Esophagus squamous epithelium (tissue), 5 donors: Measurements from ENCODE around the gene DOCK1. TPM values are rescaled to one million over a fixed set of nuclear protein-coding genes. Genes with fewer than 3 reads are reported as not detected.

Experiments used
- DNase-seq: peaks from one replicate; lab custom pipeline; 2025; lab: John Stamatoyannopoulos, UW
- H3K27ac ChIP-seq, 4 donors: fragments of 200-600 bp; sonication (generic); one replicate each; pipeline ENCODE4 v1.5.1; 2016 to 2019; ENCODE audit warnings: mild to moderate bottlenecking in 1 of 4
- H3K27me3 ChIP-seq, 4 donors: fragments of 200-600 bp; sonication (generic); 1 replicate in 3 of 4; 2 replicates in 1 of 4; pipeline versions ENCODE4 v1.5.1 to v1.6.0; 2017 to 2021; ENCODE audit warnings: antibody characterized with exemption in 1 of 4
- H3K36me3 ChIP-seq, 3 donors: fragments of 200-600 bp; sonication (generic); one replicate each; pipeline ENCODE4 v1.5.1; 2016 to 2019
- H3K4me1 ChIP-seq, 3 donors: fragments of 200-600 bp; sonication (generic); one replicate each; pipeline ENCODE4 v1.5.1; 2017 to 2019
- H3K4me3 ChIP-seq, 4 donors: fragments of 200-600 bp; sonication (generic); 1 replicate in 3 of 4; 2 replicates in 1 of 4; pipeline ENCODE4 v1.5.1; 2016 to 2019; ENCODE audit warnings: mild to moderate bottlenecking in 2 of 4, moderate library complexity in 1 of 4
- H3K9me3 ChIP-seq, 3 donors: fragments of 200-600 bp; sonication (generic); one replicate each; pipeline ENCODE4 v1.5.1; 2016 to 2019
- CTCF ChIP-seq, 6 experiments: fragments of 450-650 bp in 4 of 6; fragments of 200-600 bp in 2 of 6; sonication (generic) in 2 of 6; IDR thresholded peaks; one replicate each; pipeline ENCODE4 v1.5.1; 2016 to 2019; ENCODE audit warnings: antibody characterized with exemption in 6 of 6, mild to moderate bottlenecking in 4 of 6, moderate library complexity in 4 of 6
- POLR2A ChIP-seq, 4 donors: fragments of 450-650 bp; IDR thresholded peaks; one replicate each; pipeline ENCODE4 v1.6.1; 2017; ENCODE audit warnings: antibody characterized with exemption in 4 of 4, mild to moderate bottlenecking in 4 of 4, moderate library complexity in 3 of 4
- WGBS, 2 donors: methylation state at CpG; one replicate each; pipeline ENCODE4 v1.1.5; 2018; 5-methylcytosine and 5-hydroxymethylcytosine counted together
- intact Hi-C: fragments of 100-400 bp; cut with DNase I; formaldehyde crosslinking; loops from one replicate; pipeline ENCODE4 v1.15.0; 2022
- total RNA-seq, 4 donors: library from RNA; depleted of rRNA; stranded (reverse); fragments of >200 nt; gene quantifications; one replicate each; pipeline ENCODE4 v1.1.0, GENCODE V29; 2016
- donor health status: DM: yes; HTN: yes; CAD: no.

DOCK1 gene
- total RNA-seq, 4 donors from 2014 or later = 31.8 to 83.4 (median 49.8) TPM

GRCh38 chr10:127351542-127351941 lies 446.3 kb downstream of the DOCK1 start:
- Histone ChIP-seq H3K36me3 (peaks cover 0 to 27% (median 0%) of the 10 kb centered on the region in 3 donors), H3K9me3 (no peaks in the 10 kb centered on the region), H3K27ac (no peak overlapping the region), H3K27me3 (no peaks in the 10 kb centered on the region), H3K4me1 (no peaks in the 10 kb centered on the region), H3K4me3 (no peak overlapping the region)
- WGBS, 2 donors = 80 to 100% methylated on average over 4 of the region's 4 CpGs
- DNase-seq = no peak
- no peak for TF ChIP-seq POLR2A (IDR thresholded peaks at IDR 0.05)
- TF ChIP-seq CTCF (IDR thresholded peaks at IDR 0.05) = no peak
- intact Hi-C loops = no loop called here

- TF ChIP-seq CTCF (IDR thresholded peaks at IDR 0.05) (no peak), POLR2A (IDR thresholded peaks at IDR 0.05) (no peak)
These were observed 448.3 kb downstream of the DOCK1 start for GRCh38 chr10:127353544-127353943.

DNA sequence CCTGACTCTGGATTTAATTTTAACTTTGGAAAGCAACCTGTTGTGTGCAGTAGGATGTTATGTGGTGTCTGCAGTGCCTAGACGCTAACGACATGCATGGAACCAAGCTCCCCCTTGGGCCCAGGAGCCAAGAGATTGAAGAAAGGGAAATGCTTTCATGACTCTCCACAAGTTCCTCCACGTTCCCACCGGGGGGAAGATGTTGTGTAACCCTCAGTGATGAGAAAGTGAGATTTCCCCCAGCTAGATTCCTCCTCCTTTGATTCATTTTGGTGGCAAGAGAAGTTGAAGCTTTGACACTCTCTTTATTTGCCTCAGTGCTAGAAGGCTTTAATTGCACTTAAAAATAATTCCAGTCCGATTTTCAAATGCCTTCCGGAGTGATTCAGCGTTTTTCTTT lies 449.0 kb downstream of the DOCK1 start:
- no peak overlapping the region for H3K4me3 ChIP-seq
- intact Hi-C loops = no loop called here
- H3K9me3 ChIP-seq = no peaks in the 10 kb centered on the region
- WGBS, 2 donors = 71 to 81% methylated on average over 7 of the region's 7 CpGs
- TF ChIP-seq CTCF (IDR thresholded peaks at IDR 0.05) = no peak
- TF ChIP-seq POLR2A (IDR thresholded peaks at IDR 0.05) = no peak
- H3K27ac ChIP-seq = no peak overlapping the region
- H3K27me3 ChIP-seq = no peaks in the 10 kb centered on the region
- H3K4me1 ChIP-seq = no peaks in the 10 kb centered on the region
- peaks cover 0 to 29% (median 0%) of the 10 kb centered on the region in 3 donors for H3K36me3 ChIP-seq
- no peak for DNase-seq

More at GRCh38 chr10:127353544-127353943, 448.3 kb downstream of the DOCK1 start:
- H3K4me1 ChIP-seq = no peaks in the 10 kb centered on the region
- no peak for DNase-seq
- no peak overlapping the region for H3K27ac ChIP-seq
- 84 to 88% methylated on average over 7 to 10 of the region's 13 CpGs for WGBS, 2 donors
- peaks cover 0 to 29% (median 0%) of the 10 kb centered on the region in 3 donors for H3K36me3 ChIP-seq
- no peaks in the 10 kb centered on the region for H3K27me3 ChIP-seq
- H3K4me3 ChIP-seq = no peak overlapping the region
- intact Hi-C loops = no loop called here
- no peaks in the 10 kb centered on the region for H3K9me3 ChIP-seq

DNA sequence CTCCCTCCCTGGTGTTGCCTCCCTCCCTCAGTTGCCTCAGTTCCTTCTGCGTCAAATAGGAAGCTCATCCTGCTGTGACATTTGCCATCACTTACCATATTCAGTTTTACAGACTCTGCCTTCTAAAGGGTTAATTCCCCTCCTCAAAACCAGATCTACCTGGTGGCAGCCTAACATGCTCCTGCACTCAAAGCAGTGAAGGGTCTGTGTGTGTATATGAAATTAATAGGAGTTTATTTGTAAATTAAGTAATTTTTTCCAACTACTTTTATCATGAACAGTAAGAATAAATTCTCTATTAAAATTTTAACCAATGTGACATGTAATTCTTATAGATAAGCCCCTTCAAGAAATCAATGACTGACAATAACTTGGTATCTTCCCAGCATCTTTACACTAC lies 449.8 kb downstream of the DOCK1 start:
- 72 to 100% methylated on average over 1 of the region's 1 CpG for WGBS, 2 donors
- Histone ChIP-seq H3K4me1 (no peaks in the 10 kb centered on the region), H3K36me3 (peaks cover 0 to 30% (median 0%) of the 10 kb centered on the region in 3 donors), H3K27ac (no peak overlapping the region), H3K9me3 (no peaks in the 10 kb centered on the region), H3K4me3 (no peak overlapping the region), H3K27me3 (no peaks in the 10 kb centered on the region)
- intact Hi-C loops = no loop called here
- no peak for TF ChIP-seq CTCF (IDR thresholded peaks at IDR 0.05)
- no peak for TF ChIP-seq POLR2A (IDR thresholded peaks at IDR 0.05)
- no peak for DNase-seq

DNA sequence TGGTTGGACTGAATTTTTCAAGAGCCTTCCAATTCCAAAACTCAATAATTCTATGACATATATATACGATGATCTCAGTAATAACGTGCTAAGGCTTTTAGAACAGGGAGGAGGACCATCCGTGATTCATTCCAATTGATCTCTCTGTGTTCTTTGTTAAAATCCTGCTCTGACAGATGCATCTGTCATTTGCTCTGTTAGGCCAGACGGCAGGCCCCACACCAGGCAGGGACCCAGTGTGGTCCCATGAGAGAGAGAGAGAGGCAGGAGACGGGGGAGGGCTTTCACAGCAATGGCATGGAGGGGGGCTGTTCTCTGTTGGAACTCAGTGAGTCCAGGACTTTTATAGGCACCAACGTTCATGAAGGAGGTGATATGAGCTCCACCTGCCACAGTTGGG lies 451.1 kb downstream of the DOCK1 start:
- intact Hi-C loops = no loop called here
- WGBS, 2 donors = 75 to 76% methylated on average over 4 to 6 of the region's 6 CpGs
- no peak for TF ChIP-seq CTCF (IDR thresholded peaks at IDR 0.05)
- TF ChIP-seq POLR2A (IDR thresholded peaks at IDR 0.05) = no peak
- H3K4me1 ChIP-seq = no peaks in the 10 kb centered on the region
- no peak overlapping the region for H3K27ac ChIP-seq
- no peak overlapping the region for H3K4me3 ChIP-seq
- no peak for DNase-seq
- peaks cover 0 to 36% (median 0%) of the 10 kb centered on the region in 3 donors for H3K36me3 ChIP-seq
- no peaks in the 10 kb centered on the region for H3K27me3 ChIP-seq
- no peaks in the 10 kb centered on the region for H3K9me3 ChIP-seq
